Uterus (tissue), 2 donors: ENCODE results near the gene CTXN1.

Experiments
- CTCF ChIP-seq, 4 experiments: fragments of 200-600 bp in 2 of 4; fragments of 450-650 bp in 2 of 4; sonication (generic) in 2 of 4; IDR thresholded peaks; one replicate each; pipeline ENCODE4 v1.5.1; 2016 to 2019; ENCODE audit warnings: antibody characterized with exemption in 4 of 4, mild to moderate bottlenecking in 2 of 4, moderate library complexity in 1 of 4
- POLR2A ChIP-seq, 2 donors: fragments of 450-650 bp; IDR thresholded peaks; one replicate each; pipeline ENCODE4 v1.6.1; 2016; ENCODE audit warnings: antibody characterized with exemption in 2 of 2, mild to moderate bottlenecking in 1 of 2, moderate library complexity in 1 of 2

DNA sequence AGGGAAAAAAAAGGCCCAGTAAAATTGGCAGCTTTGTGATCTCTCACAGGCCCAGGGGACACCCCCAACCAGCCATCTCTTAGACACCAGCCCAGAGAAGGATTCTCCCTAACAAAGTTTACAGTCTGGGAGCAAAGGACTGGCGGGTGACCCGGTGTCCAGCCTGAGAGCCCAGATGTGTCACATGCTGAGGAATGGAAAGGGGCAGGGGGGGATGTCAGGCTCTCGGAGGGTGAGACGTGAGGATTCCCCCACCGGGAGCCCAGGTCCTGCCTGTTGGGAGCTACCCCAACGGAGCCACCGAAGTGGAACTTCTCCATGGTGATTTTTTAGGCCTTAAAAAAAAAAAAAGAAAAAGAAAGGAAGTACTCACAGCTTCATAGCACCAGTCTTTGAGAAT, 4.8 kb upstream of the CTXN1 start:
- TF ChIP-seq POLR2A (IDR thresholded peaks at IDR 0.05) (no peak), CTCF (IDR thresholded peaks at IDR 0.05) (no peak)
